Measurements from ENCODE around the gene HELB.
"Not testable (repeated sequence)": the region's sequence is repeated elsewhere in the genome, so short reads cannot be mapped to it uniquely, and the experiment has no call there.

Gene HELB

GRCh38 chr12:66303316-66303804 lies 1.1 kb downstream of the HELB start:
- DNase-seq (ENCODE audit: low read depth in 3 of 3) = not testable (repeated sequence)

GRCh38 chr12:66304296-66304900 lies 2.1 kb downstream of the HELB start:
- DNase-seq (ENCODE audit: low read depth in 3 of 3) = no peak

GRCh38 chr12:66309606-66310005 lies 7.3 kb downstream of the HELB start:
- DNase-seq (ENCODE audit: low read depth in 3 of 3) = no peak

GRCh38 chr12:66312189-66312588 lies 9.9 kb downstream of the HELB start:
- DNase-seq (ENCODE audit: low read depth in 3 of 3) = no peak

GRCh38 chr12:66314278-66314677 lies 12.0 kb downstream of the HELB start:
- DNase-seq (ENCODE audit: low read depth in 3 of 3) = no peak

GRCh38 chr12:66319266-66319954 lies 17.1 kb downstream of the HELB start:
- DNase-seq (ENCODE audit: low read depth in 3 of 3) = no peak

- DNase-seq (ENCODE audit: low read depth in 3 of 3) = no peak
These were observed 18.7 kb downstream of the HELB start for GRCh38 chr12:66320996-66321395.

GRCh38 chr12:66321435-66321834 lies 19.1 kb downstream of the HELB start:
- DNase-seq (ENCODE audit: low read depth in 3 of 3) = no peak

GRCh38 chr12:66323017-66323416 lies 20.7 kb downstream of the HELB start:
- DNase-seq (ENCODE audit: low read depth in 3 of 3) = no peak

GRCh38 chr12:66329941-66330340 lies 27.6 kb downstream of the HELB start:
- DNase-seq (ENCODE audit: low read depth in 3 of 3) = no peak

GRCh38 chr12:66331016-66331415 lies 28.7 kb downstream of the HELB start:
- no peak for DNase-seq (ENCODE audit: low read depth in 3 of 3)

GRCh38 chr12:66331814-66332213 lies 29.5 kb downstream of the HELB start:
- DNase-seq (ENCODE audit: low read depth in 3 of 3) = no peak

- no peak for DNase-seq (ENCODE audit: low read depth in 3 of 3)
These were observed 33.5 kb downstream of the HELB start for GRCh38 chr12:66335746-66336145.

- DNase-seq (ENCODE audit: low read depth in 3 of 3) = no peak
These were observed 35.2 kb downstream of the HELB start for GRCh38 chr12:66337381-66338010.

- DNase-seq (ENCODE audit: low read depth in 3 of 3) = no peak
These were observed 37.8 kb downstream of the HELB start for GRCh38 chr12:66340131-66340530.

- no peak for DNase-seq (ENCODE audit: low read depth in 3 of 3)
These were observed 38.8 kb downstream of the HELB start for GRCh38 chr12:66341126-66341525.

- no peak for DNase-seq (ENCODE audit: low read depth in 3 of 3)
These were observed 42.9 kb downstream of the HELB start for GRCh38 chr12:66345212-66345611.

GRCh38 chr12:66345956-66346355 lies 43.7 kb downstream of the HELB start:
- DNase-seq (ENCODE audit: low read depth in 3 of 3) = no peak

GRCh38 chr12:66351301-66351700 lies 49.0 kb downstream of the HELB start:
- DNase-seq (ENCODE audit: low read depth in 3 of 3) = no peak

- no peak for DNase-seq (ENCODE audit: low read depth in 3 of 3)
These were observed 49.9 kb downstream of the HELB start for GRCh38 chr12:66352197-66352596.

GRCh38 chr12:66352899-66353298 lies 50.6 kb downstream of the HELB start:
- DNase-seq (ENCODE audit: low read depth in 3 of 3) = no peak

- DNase-seq (ENCODE audit: low read depth in 3 of 3) = no peak
These were observed 52.0 kb downstream of the HELB start for GRCh38 chr12:66354291-66354690.

- no peak for DNase-seq (ENCODE audit: low read depth in 3 of 3)
These were observed 57.0 kb downstream of the HELB start for GRCh38 chr12:66359300-66359699.

Measured in stimulated activated CD4-positive, alpha-beta T cell treated with anti-CD3 and anti-CD28 coated beads, TNF-alpha, amount 100 ng/mL, for 48 hours (primary cell).